ENCODE results near the gene SERGEF.

SERGEF gene

DNA sequence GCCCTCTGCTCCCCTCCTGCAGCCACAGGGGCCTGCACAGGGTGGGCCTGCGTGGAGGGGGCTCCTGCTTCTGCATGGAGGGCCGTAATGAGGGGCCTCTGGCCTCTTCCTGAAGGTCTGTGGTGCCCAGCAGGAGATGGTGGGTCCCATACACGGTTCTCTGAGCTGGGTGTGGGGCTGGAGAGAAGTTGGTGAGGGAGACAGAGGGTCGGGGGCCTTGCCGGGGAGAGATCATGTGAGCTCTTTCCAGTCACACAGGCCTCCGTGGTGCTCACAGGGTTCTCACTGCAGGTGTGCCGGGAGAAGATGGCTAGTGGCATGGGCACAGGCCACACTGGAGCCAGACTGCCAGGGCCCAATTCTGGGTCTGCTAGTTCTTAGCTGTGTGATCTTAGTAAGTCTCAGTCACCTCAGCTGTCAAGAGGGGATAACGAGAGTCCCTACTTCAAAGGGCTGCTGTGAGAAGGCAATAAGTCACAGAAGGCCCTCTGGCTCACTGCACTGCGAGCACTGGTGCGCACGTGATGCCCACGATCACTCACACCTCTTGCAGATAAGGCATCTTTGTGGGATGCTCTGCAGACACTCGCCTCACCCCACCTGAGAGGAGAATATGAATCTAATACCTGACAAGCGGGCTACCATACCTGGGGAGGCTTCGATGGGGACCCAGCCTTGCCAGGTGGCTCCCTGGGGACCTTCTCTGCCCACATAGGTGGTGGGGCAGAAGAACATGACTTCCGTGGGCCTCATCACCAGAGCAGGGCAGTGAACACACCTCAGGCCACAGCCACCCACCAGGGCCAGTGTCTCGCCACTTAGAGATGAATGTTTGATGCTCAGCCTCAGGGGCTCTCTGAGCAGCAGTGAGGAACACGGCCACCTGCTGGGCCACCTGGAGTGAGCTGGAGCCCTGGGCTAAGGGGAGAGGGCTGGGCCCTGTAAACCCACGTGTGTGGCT lies 263.8 kb downstream of the SERGEF start:
- no peak for DNase-seq (ENCODE audit: low read depth)

DNA sequence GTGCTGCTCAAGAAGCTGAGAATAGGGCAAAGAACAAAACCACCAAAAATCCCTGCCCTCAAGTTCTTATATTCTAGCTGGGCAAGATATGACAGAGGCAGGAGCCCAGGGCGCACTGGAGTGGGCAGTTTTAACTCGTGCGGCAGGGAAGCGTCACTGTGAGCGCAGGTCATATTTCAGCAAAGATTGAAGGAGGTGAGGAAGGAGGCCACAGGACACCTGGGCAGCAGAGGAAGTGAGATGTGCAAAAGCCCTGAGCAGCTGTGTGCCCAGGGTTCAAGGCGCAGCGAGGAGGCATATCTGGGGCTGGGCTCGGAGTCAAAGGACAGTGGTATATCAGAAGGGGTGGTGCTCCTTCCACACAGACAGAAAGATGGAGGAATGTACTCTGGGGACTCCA lies 264.8 kb downstream of the SERGEF start:
- DNase-seq (ENCODE audit: low read depth), result no peak

DNA sequence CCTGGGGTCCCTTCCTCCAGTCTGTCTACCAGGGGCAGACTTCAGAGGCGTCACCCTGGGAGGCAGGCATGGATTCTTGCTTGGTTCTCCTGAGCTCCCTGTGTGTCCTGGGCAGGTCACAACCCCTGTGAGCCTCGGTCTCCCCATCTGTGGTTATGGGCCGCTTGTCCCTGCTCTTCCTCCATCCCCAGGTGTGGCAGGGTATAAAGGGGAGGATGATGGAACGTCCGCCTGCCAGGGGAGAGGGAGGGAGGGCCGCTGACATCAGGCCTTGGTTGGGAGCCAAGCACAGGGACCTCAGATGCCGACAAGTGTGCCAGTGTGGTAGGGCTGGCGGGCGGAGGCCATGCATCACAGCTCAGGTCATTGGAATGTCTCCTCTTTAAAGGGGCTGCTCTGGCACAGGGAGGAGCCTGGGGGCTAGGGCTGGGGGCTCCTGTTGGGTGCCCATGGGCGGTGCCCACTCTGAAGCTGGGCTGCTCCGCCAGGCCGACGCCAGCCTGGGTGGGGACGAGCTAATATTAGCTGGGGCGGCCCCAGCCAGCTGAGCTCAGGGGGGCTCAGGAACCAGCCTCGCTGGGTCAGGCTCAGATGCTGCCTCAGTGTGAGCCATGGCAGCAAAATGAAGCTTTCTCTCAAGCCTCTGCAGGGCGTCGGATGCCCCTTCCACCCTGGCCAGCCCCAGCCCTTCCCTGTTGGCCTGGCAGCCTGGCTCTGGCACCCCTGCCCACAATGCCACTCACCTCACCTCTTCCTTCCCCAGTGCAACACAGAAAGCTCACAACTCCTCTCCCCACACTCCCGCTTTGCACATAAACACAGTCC lies 265.5 kb downstream of the SERGEF start:
- DNase-seq (ENCODE audit: low read depth), result no peak

DNA sequence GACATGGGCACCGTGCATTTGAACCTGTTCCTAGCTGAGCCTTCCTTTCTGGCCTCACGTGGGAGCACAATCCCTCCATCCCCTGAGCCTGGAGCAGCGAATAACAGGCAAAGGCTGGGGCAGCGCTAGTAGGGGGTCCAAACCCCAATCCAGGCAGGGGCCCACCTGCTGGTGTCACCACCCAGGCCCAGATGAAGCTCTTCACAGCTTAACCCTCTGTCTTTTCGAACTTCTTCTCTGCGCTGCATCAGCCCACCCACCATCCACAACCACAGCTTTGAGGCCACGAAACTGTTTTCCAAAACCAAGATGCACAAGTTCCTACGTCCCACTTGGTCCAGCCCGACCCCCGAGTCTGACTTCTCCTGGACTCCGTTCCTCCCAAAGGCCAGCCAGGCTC lies 266.8 kb downstream of the SERGEF start:
- no peak for DNase-seq (ENCODE audit: low read depth)

DNA sequence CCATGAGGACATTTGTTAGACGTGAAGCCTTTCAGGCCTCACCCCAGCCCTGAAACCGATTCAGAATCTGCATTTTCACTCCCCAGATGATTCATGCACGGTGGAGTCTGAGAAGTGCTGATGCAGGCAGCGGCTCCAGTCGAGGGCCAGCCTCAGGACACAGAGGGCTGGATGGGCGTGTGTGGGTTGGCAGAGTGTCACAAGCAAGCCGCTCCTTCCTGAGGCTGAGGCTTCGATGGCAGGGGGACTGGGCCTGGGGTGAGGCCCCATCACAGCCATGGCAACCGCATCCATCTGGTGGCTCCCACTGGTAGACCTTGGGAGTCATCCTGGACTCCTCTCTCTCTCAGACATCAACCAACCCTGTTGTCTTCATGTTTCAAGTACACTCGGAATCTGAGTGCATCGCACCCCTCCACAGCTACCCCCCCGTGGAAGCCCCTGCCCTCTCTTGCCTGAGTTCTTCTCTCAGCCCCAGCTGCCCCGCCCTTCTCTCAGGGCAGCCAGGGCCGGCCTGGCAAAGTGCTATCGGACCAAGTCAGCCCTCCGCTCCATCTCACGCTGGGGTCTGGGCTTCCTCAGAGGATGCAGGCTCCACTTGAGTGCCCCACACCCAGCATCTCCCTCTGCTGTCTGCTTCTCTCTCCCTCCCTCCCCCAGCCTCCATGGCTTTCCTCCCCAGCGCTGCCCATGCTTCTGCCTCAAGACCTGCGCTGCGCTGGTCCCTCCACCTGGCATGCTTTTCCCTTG lies 267.6 kb downstream of the SERGEF start:
- no peak for DNase-seq (ENCODE audit: low read depth)

DNA sequence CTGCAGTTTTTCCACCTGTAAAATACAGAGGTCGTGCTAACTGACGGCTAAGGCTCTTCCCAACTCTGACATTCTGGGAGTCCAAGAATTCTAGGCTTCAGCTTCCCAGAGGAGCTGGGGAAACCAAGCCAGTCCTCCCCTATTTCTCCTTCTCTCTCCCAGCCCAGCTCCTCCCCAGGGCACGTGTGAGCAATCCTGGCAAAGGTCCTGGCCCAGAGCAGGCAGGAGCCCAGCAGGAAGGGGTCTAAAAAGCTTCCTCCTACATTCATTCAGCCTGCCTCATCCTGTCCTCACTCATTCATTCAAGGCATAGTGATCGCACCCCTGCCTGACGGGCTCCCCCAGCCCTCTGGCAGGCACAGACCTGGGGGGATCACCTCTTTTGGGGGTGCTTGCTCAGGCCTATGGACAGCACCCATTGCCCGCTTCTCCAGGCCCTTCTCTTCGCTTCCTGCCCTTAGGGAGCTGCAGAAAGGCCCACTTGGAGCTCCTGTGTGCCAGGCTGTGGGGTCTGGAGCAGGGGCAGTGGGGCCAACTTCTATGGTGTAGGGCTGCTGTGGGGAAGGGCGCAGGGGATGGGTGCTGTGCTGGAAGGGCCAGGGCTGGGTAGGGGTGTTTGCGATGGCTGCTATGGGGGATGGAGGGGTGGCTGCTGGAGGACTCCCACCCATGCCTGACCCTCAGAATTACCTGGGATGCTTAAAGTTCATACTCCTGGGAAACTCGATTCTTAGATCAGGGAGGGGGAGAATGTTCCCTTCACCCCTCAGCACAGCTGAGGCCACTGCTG lies 268.5 kb downstream of the SERGEF start:
- DNase-seq (ENCODE audit: low read depth), result peak; percentile 13

DNA sequence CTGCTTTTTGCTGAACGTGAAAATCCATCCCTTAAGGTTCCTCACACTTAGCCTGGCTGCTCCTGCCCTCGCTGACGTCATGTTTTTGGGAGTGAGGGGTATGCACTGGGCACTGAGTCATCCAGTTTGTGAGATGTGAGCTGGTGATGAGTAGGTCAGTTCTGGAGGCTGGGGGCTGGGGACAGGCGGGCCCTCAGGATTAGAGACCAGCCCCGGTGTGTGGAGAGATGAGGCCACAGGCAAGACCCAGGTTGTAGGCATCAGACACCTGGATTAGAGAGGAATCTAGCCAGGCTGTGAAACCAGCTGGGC lies 269.1 kb downstream of the SERGEF start:
- peak; percentile 13 for DNase-seq (ENCODE audit: low read depth)

- no peak for DNase-seq (ENCODE audit: low read depth)
Observed at GRCh38 chr11:17743026-17743807, 269.6 kb downstream of the SERGEF start.

GRCh38 chr11:17742019-17742418 lies 270.8 kb downstream of the SERGEF start:
- DNase-seq (ENCODE audit: low read depth), result no peak

DNA sequence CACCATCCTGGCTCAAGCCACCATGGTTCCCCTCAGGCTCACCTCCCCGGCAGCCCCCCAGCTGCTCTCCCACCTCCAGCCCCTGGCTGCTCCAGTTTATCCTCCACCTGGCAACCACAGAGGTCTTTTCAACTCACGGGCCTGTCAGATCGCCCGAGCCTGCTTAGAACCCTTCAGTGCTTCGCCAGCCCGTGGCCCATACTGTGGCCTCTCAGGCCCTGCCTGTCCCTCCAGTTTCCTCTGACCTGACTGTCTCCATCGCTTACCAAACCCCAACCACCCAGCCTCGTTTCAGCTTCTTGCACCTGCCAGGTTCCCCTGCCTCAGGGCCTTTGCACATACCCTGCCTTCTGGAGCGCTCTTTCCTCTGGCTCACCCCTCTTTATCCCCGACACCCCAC lies 271.4 kb downstream of the SERGEF start:
- no peak for DNase-seq (ENCODE audit: low read depth)

- no peak for DNase-seq (ENCODE audit: low read depth)
Observed at GRCh38 chr11:17740649-17741235, 272.1 kb downstream of the SERGEF start.

DNA sequence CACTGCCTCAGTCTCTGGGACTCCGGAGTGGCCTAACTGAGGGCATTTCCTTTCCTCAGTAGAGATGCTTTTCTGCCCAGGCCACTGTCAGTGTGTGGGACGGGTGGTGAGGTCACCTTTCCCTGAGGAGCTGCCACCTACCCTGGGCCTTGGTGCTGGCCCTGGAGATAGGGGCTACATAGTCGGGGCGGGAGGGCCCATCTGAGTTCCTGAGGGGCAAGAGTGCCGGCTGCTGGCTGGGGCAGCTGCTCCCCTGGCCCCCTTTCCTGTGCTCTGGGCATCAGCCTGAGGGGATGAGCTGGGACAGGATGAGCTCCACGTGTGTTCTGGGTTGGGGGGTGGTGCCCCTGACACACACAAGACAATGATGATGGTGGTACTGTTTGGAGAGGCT lies 272.9 kb downstream of the SERGEF start:
- DNase-seq (ENCODE audit: low read depth), result no peak

DNA sequence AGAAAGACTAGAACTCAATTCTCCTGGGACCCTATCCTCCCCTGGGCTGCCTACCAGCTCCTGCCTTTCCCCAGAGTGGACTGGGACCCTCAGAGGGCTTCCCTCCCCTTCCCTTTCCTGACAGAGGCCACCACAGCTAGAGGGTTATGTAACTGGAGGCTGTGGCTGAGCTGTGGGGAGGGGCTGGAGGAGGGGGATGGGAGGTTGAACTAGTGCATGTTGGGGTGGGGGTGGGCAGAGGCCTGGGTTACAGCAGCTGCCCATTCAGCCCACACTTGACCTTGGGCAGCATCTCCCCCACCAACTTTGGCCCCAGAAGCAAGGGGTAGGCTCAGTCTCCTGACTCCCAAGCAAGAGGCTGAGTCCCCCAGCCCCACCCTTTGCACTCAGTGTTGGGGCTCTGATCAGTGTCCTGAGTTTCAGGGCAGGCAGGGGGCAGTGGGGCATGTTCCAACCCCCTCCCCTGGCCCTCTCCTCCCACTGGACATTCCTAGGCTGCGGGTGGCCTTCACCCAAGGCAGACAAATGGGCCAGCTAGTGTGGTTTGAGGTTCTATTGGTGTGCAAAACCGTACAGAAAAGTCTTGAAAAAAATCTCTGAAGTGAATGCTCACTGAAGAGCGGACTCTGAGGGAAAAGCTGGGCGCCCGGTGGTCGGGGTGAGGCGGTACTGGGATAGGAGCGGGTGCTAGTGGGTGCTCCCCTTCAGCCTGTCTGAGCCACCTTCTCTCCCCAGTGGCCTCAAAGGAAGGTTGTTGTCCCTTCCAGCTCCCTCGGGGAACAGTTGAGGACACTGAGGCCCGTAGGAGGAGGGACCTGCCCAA lies 274.5 kb downstream of the SERGEF start:
- no peak for DNase-seq (ENCODE audit: low read depth)
